Hematopoietic multipotent progenitor cell treated with erythropoietin and hydrocortisone succinate and interleukin-3 and kit ligand, for 15 days (in vitro differentiated cells): ENCODE measurements around the gene ACP2.

Experiments
- DNase-seq: peaks from one replicate; pipeline ENCODE4 v3.0.0-alpha.2; 2015; ENCODE audit warnings: low spot score

The ACP2 gene

GRCh38 chr11:47248664-47249377 is at the start of gene ACP2:
Gene ACP2, minus strand, starts transcription at chr11:47248814. Its CDS starts 25 bp downstream, at chr11:47248789.
- DNase-seq: peak; percentile 90

GRCh38 chr11:47296045-47296444 is 47.4 kb upstream of the ACP2 start:
- no peak for DNase-seq

- DNase-seq: no peak
Observed at GRCh38 chr11:47295385-47295784, 46.8 kb upstream of the ACP2 start.

GRCh38 chr11:47289856-47290255 is 41.2 kb upstream of the ACP2 start:
- no peak for DNase-seq

- DNase-seq: no peak
Observed at GRCh38 chr11:47288066-47288465, 39.5 kb upstream of the ACP2 start.

- DNase-seq: no peak
Observed at GRCh38 chr11:47285969-47286770, 37.6 kb upstream of the ACP2 start.

DNA sequence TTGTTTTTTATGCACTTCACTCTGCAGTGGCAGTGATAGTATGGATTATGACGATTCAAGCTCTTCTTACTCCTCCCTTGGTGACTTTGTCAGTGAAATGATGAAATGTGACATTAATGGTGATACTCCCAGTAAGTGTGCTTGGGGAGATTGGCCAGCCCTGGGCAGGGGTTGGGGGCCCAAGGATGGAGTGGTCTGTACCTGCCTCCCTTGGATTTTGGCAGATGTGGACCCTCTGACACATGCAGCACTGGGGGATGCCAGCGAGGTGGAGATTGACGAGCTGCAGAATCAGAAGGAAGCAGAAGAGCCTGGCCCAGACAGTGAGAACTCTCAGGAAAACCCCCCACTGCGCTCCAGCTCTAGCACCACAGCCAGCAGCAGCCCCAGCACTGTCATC is 35.5 kb upstream of the ACP2 start:
- no peak for DNase-seq

GRCh38 chr11:47282462-47282861 is 33.8 kb upstream of the ACP2 start:
- no peak for DNase-seq

DNA sequence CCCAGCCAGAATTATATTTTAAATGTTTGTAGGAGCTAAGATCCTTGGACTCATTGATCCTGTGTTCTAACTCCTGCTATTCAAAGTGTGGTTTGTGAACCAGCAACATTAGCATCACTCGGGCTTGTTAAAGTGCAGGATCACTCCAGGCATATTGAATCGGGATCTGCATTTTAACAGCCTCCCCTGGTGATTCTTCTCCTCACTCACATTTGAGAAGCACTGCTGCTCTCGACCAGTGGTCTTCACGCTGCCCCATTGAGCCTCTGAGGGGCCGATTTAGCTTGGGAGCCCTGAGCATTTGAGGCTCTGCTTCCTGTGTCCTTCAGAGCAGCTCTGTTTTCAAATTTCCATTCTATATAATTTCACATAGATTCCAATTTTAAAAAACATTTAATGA is 32.2 kb upstream of the ACP2 start:
- no peak for DNase-seq

DNA sequence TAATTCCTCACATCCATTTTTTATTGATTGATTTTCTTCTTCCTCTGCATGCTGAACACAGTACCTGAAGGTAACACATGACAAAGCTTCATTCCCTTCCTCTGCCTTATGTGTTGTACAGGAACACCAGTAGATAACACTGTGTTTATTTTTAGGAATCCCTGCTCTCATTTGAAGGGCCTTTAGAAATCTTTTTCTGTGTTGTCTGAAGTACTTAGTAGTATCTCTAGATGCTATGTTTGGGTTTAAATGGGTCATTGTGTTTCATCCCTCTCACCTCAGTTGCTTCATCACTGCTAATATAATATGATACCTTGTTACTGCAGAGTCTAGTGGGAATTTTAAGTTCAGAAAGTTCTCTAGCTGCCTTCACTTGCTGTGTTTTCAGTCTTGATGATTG is 31.5 kb upstream of the ACP2 start:
- DNase-seq: no peak

- no peak for DNase-seq
Observed at GRCh38 chr11:47278769-47279168, 30.2 kb upstream of the ACP2 start.

- no peak for DNase-seq
Observed at GRCh38 chr11:47278058-47278457, 29.4 kb upstream of the ACP2 start.

GRCh38 chr11:47276923-47277322 is 28.3 kb upstream of the ACP2 start:
- DNase-seq: peak; percentile 26

DNA sequence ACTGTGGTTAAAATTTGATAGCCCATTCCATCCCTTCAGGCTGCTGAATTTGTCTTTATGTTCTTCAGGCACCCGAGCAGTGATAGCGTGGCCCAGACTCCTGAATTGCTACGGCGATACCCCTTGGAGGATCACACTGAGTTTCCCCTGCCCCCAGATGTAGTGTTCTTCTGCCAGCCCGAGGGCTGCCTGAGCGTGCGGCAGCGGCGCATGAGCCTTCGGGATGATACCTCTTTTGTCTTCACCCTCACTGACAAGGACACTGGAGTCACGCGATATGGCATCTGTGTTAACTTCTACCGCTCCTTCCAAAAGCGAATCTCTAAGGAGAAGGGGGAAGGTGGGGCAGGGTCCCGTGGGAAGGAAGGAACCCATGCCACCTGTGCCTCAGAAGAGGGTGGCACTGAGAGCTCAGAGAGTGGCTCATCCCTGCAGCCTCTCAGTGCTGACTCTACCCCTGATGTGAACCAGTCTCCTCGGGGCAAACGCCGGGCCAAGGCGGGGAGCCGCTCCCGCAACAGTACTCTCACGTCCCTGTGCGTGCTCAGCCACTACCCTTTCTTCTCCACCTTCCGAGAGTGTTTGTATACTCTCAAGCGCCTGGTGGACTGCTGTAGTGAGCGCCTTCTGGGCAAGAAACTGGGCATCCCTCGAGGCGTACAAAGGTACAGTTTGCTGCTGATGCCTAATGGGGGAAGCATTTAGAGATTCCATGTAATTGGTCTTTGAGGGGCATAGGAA is 26.1 kb upstream of the ACP2 start:
- DNase-seq: no peak

- DNase-seq: no peak
Observed at GRCh38 chr11:47272706-47273105, 24.1 kb upstream of the ACP2 start.

- no peak for DNase-seq
Observed at GRCh38 chr11:47271961-47272661, 23.5 kb upstream of the ACP2 start.

- DNase-seq: no peak
Observed at GRCh38 chr11:47271328-47271727, 22.7 kb upstream of the ACP2 start.

DNA sequence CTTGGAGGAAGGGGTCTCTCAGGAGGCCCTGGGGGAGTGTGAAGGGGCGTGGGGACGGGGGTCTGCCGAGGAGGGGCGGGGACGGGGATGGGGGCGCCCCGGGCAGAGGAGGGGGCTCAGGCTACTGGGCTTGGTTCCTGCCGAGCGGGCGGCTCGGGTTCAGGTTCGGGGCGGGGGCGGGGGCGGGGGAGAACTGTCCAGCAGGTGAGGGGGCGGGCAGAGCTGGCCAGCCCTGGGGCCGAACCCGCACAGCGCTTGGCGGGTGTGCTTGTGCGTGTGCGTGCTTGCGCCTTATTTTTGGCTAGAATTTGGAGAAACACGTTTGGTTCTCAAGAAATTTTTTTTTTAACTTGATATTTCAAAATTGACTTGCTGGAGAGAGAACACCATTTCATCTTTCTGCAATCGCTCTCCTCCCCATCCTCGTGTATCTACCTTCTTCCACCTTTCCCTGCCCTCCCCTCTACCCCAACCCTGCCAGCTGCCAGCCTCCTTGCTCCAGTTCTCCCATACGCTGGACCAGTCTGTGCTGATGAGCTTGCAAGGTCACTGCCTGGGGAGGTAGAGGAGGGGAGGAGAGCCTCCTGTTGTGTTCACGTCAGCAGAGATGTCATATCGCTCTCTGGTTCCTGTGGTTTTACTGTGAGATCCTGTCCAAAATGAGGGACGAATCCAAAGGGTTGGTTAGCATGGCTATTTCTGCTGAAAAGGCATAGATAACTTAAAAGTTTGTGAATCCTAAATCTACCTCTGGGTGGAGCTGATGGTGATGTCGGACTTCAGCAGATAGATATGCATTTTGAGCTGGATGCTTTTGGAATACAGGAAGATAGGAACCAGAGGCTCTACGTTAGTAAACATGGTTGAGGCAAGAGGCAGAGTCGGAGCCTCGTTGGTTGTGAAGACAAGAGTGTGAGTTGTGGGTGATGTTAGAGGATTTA is 22.0 kb upstream of the ACP2 start:
- DNase-seq: peak; percentile 26

DNA sequence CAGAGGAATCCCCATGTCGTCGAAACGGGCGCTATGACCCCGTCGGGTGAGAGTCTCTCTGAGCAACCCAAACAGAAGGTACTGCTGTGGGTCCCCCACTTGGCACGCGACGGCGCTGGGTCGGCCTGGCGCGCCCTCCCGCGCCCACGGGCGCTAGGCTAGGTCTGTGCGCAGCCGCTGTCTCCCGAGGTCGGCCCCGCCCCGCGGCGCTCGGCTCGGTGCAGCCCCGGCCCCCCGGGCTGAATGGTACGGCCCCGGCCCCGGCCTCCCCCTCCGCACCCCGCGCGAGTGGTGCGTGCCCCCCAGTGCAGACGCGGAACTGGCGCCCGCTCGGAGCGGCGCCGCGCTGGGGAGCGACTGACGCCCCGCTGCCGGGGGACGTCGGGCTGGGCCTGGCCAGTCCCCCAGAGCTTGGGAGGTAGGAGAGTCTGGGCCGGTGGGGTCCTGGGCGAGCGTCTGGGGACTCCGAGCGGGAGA is 21.3 kb upstream of the ACP2 start, which contains the start of gene MADD:
TSS of gene MADD (plus strand) at position 305 of the 477 bp plus-strand sequence.
- peak; percentile 81 for DNase-seq

GRCh38 chr11:47269002-47269828 is 20.6 kb upstream of the ACP2 start:
- DNase-seq: peak; percentile 78
